GM12875 (cell line): Measurements from ENCODE around the gene CXorf58.

Source experiments
- H3K4me3 ChIP-seq: one replicate; pipeline ENCODE4 v1.5.1; 2011; ENCODE audit warnings: low read depth, low read length, control low read depth
- TF ChIP-seq, protein P1 (sequence below): IDR thresholded peaks from 2 replicates; pipeline ENCODE4 v1.5.1; 2011; ENCODE audit warnings: low read depth, mild to moderate bottlenecking, control low read depth, inconsistent platforms, low read length, moderate library complexity, borderline replicate concordance; ENCODE audit not compliant: insufficient read depth

Gene CXorf58

DNA sequence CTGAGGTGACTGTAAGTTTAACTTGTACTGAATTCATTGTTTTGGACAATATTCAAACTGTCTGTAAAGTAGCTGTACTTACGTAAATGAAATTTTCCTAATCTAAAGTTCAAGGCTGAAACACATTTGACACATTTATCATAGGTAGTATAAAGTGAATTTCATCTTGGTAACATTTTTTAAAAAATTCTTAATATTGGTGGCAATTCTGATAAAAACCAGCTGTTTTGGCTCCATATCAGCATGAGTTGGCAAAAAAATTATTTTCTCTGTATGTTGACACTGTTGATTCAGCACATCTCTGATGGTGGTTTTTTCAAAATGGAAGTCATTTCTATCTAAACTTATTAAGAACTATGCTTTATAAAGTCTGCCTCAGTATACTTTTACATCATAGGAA lies 30.9 kb downstream of the CXorf58 start:
- TF ChIP-seq, protein P1, sequence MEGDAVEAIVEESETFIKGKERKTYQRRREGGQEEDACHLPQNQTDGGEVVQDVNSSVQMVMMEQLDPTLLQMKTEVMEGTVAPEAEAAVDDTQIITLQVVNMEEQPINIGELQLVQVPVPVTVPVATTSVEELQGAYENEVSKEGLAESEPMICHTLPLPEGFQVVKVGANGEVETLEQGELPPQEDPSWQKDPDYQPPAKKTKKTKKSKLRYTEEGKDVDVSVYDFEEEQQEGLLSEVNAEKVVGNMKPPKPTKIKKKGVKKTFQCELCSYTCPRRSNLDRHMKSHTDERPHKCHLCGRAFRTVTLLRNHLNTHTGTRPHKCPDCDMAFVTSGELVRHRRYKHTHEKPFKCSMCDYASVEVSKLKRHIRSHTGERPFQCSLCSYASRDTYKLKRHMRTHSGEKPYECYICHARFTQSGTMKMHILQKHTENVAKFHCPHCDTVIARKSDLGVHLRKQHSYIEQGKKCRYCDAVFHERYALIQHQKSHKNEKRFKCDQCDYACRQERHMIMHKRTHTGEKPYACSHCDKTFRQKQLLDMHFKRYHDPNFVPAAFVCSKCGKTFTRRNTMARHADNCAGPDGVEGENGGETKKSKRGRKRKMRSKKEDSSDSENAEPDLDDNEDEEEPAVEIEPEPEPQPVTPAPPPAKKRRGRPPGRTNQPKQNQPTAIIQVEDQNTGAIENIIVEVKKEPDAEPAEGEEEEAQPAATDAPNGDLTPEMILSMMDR: no peak
- no peak overlapping the region for H3K4me3 ChIP-seq

DNA sequence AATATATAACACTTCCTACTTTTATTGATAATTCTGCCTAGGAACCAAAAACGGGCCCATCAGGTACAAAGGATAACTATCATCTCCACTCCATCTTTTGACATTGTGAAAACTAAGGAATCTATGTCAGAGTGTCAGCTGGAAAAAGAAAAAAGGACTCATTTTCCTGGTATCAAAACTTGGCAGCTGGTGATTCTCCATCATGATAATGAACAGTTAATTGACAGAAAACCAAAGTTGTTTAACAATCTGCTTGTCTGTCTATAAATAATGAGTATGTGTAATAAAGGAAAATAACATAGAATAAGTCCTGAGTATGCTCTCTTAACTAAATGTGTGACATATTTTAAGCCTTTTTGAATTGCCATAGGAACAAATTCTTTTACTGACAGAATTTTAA lies 31.4 kb downstream of the CXorf58 start:
- H3K4me3 ChIP-seq: no peak overlapping the region
- TF ChIP-seq, protein P1: no peak

DNA sequence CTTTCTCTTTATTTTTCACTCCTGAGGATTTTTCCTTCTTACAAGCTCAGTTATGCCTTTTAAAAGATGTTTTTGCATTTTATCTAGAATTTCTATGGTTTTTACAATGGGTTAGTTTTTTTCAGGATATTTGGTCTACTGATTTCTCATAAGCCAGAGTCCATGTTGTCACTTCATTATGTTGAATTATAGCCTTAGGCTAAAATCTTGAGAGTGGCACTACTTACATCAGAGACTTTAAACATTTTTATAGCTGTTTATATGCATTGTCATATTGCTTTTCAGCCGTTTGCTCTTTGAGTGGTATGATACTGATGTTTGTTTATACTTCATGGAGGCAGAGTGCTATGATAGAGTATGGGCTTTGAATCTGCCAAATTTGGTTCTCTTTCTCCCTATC lies 36.4 kb downstream of the CXorf58 start:
- no peak overlapping the region for H3K4me3 ChIP-seq
- TF ChIP-seq, protein P1: no peak

DNA sequence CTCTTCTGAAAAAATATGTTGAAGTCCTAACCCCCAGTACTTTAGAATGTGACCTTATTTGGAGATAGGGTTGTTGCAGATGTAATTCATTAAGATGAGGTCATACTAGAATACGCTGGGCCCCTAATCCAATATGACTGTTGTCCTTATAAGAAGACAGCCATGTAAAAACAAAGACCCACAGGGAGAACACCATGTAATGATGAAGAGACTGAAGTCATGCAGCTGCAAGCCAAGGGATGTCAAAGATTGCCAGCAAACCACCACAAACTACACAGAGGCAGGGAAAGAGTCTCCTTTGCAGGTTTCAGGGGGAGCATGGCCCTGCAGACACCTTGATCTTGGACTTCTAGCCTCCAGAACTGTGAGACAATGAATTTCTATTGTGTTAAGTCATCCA lies 37.4 kb downstream of the CXorf58 start:
- H3K4me3 ChIP-seq: no peak overlapping the region
- TF ChIP-seq, protein P1: no peak

DNA sequence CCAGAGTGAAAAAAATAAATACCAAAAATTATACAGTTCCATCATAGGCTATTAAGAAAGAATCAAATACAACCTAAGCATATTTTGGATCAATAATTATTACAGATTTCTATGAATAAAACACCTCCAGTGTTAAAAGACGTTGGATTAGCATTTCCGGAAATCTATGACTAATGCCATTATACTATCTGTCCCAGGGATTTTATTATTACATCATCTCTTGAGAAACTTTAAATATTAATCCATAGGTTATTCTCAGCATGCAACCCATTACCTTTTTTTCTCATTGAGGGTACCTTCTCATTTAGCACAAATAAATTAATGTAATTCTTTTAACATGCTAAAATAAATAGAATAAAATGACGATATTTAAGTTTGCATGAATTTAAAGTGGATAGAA lies 44.6 kb downstream of the CXorf58 start:
- H3K4me3 ChIP-seq: no peak overlapping the region
- TF ChIP-seq, protein P1: no peak

DNA sequence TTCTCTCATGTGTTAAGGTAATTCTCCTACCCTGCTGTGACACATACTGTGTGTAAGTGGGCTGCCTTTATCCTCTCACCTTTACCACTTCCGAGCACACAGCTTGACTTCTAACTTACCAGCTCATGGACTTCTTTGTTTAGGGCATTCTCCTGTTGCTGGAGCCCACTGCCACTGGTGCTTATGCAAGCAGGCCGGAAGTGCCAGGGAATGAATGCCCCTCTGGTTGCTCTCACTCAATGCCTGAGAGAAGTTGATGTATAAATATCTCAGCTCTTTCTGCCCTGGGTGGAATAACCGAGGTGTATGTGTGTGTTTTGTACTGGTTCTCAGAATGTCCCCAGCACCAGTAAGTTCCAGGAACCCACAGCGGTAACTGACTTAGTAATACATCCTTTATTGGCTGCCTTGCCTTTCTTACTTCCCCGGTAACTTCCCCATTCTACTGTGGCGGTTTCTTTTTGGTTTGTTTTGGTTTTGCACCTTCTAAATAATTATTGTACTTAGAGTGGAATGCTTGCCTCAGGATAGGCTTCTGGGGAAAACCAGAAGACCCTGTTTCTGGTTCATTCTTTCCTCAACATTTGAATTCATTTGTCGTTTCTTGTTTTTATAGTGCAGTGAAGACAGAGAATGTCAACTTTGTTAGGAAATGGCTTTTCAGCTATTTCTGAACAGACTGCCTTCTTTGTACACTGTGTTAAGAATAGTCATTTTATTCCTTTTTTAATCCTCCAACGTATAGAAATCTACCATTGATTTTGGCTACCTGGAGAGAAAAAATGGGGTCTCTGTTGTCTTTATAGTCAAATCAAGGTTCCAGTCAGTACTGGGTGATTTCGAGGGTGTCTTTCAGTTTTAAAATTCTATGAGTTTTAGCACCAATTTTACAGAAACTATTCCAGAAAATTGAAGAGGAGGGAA lies 45.4 kb downstream of the CXorf58 start:
- peak overlapping the region; percentile 42 for H3K4me3 ChIP-seq
- TF ChIP-seq, protein P1: no peak

DNA sequence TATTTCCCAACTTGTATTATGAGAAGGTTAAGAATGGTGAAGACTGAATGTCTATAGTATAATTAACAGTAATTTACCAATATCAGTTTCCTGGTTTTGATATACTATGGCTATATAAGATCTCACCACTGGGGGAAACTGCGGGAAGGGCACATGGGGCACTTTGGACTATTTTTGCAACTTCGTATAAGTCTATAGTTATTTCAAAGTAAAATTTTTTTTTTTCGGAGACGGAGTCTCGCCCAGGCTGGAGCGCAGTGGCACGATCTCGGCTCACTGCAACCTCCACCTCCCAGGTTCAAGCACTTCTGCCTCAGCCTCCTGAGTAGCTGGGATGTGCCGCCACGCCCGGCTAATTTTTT lies 46.1 kb downstream of the CXorf58 start:
- TF ChIP-seq, protein P1: no peak
- H3K4me3 ChIP-seq: no peak overlapping the region
